Measurements from ENCODE around the gene TRMT61A. TPM values are rescaled to one million over a fixed set of nuclear protein-coding genes. Genes with fewer than 3 reads are reported as not detected.

Gene TRMT61A
- total and polyA plus RNA-seq, 2 donors (not counting 3 experiments of a cell fraction or from before 2014, with no cell fraction given) = 6.8 to 10.6 TPM

GRCh38 chr14:103488071-103488470 is 40.9 kb upstream of the TRMT61A start:
- H2AFZ ChIP-seq (ENCODE audit: low read depth, low read length) = no peak overlapping the region
- CTCF ChIA-PET = interaction anchor here (2.6 kb wide), 1 partner anchor 11 kb away, joined by 16 read pairs; no protein-coding TSS in a partner anchor
- peaks cover 3% of the 10 kb centered on the region for H4K20me1 ChIP-seq (replicated peaks; ENCODE audit: control insufficient read depth, extremely low read depth, insufficient read depth, low read length)
- FAIRE-seq (no peak), DNase-seq (ENCODE audit: low read depth, low spot score) (no peak)
- TF ChIP-seq POLR2AphosphoS5 (IDR thresholded peaks at IDR 0.05; ENCODE audit: insufficient read depth, low read depth, low read length) = no peak
- no peak for TF ChIP-seq EZH2 (IDR thresholded peaks at IDR 0.05; ENCODE audit: borderline replicate concordance, low read depth, low read length, severe bottlenecking)
- TF ChIP-seq MAX (IDR thresholded peaks at IDR 0.05; ENCODE audit: insufficient read depth, insufficient read length) = no peak
- no peak for TF ChIP-seq FOS (IDR thresholded peaks at IDR 0.05; ENCODE audit: borderline replicate concordance, insufficient read depth, low read length)
- no peak for TF ChIP-seq GATA2 (IDR thresholded peaks at IDR 0.05; ENCODE audit: insufficient read depth, insufficient read length, low read depth, low read length)
- no peak for TF ChIP-seq JUN (IDR thresholded peaks at IDR 0.05; ENCODE audit: borderline replicate concordance, insufficient read depth, insufficient read length, low read depth)
- TF ChIP-seq, protein P1, sequence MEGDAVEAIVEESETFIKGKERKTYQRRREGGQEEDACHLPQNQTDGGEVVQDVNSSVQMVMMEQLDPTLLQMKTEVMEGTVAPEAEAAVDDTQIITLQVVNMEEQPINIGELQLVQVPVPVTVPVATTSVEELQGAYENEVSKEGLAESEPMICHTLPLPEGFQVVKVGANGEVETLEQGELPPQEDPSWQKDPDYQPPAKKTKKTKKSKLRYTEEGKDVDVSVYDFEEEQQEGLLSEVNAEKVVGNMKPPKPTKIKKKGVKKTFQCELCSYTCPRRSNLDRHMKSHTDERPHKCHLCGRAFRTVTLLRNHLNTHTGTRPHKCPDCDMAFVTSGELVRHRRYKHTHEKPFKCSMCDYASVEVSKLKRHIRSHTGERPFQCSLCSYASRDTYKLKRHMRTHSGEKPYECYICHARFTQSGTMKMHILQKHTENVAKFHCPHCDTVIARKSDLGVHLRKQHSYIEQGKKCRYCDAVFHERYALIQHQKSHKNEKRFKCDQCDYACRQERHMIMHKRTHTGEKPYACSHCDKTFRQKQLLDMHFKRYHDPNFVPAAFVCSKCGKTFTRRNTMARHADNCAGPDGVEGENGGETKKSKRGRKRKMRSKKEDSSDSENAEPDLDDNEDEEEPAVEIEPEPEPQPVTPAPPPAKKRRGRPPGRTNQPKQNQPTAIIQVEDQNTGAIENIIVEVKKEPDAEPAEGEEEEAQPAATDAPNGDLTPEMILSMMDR (IDR thresholded peaks at IDR 0.05; ENCODE audit: extremely low read depth in 1 of 2, insufficient read depth in 1 of 2, low read depth in 1 of 2, low read length in 2 of 2) = no peak
- TF ChIP-seq MYC (IDR thresholded peaks at IDR 0.05; ENCODE audit: low read depth, low read length) = no peak
- TF ChIP-seq POLR2A (IDR thresholded peaks at IDR 0.05; ENCODE audit: low read depth, low read length) = no peak
- no peaks in the 10 kb centered on the region for H3K9me1 ChIP-seq (replicated peaks; ENCODE audit: control insufficient read depth, extremely low read depth, insufficient read depth, low read length)
- H3K27ac ChIP-seq (ENCODE audit: insufficient read depth, low read depth, low read length) = no peak overlapping the region
- H3K4me1 ChIP-seq (ENCODE audit: control insufficient read depth, extremely low read depth, insufficient read depth, low read length) = peaks cover 8% of the 10 kb centered on the region
- no peaks in the 10 kb centered on the region for H3K9me3 ChIP-seq (replicated peaks; ENCODE audit: control insufficient read depth, insufficient read depth, low read length)
- H3K9ac ChIP-seq (replicated peaks; ENCODE audit: extremely low read depth, insufficient read depth, low read length) = no peak overlapping the region
- intact Hi-C loops (cut with micrococcal nuclease) (no loop called here), dilution Hi-C loops (cut with MboI; ENCODE audit: extremely low pct_ligation_motif_present, low sequenced_read_pairs) (no loop called here)
- BruUV-seq (replicated peaks) = no TSS peak
- POLR2A ChIA-PET = no interaction called here
- H3K4me3 ChIP-seq (replicated peaks in 1 of 3; ENCODE audit: insufficient read depth in 1 of 3, low read depth in 1 of 3, low read length in 3 of 3) = no peak overlapping the region
- no peak overlapping the region for H3K4me2 ChIP-seq (ENCODE audit: insufficient read depth, low read length)
- peaks cover 13 to 18% of the 10 kb centered on the region in 2 experiments for H3K36me3 ChIP-seq (ENCODE audit: control insufficient read depth in 2 of 2, extremely low read depth in 1 of 2, insufficient read depth in 2 of 2, low read length in 2 of 2)
- H3K27me3 ChIP-seq (ENCODE audit: control insufficient read depth in 2 of 2, insufficient read depth in 2 of 2, low read length in 2 of 2) = no peaks in the 10 kb centered on the region
- no peaks in the 10 kb centered on the region for H3K79me2 ChIP-seq (ENCODE audit: control insufficient read depth, insufficient read depth, low read length)
